GM19035 (cell line): Measurements from ENCODE around the gene RPS14.
A peak's percentile ranks its signal among the peaks of the same experiment; 100 is the strongest.
"Not testable (repeated sequence)": the region's sequence is repeated elsewhere in the genome, so short reads cannot be mapped to it uniquely, and the experiment has no call there.

Experiments
- ATAC-seq: cut with Tn5 transposase; IDR thresholded peaks from one replicate; pipeline ENCODE4 v1.9.1; 2021; ENCODE audit not compliant: unreplicated experiment

Gene RPS14

DNA sequence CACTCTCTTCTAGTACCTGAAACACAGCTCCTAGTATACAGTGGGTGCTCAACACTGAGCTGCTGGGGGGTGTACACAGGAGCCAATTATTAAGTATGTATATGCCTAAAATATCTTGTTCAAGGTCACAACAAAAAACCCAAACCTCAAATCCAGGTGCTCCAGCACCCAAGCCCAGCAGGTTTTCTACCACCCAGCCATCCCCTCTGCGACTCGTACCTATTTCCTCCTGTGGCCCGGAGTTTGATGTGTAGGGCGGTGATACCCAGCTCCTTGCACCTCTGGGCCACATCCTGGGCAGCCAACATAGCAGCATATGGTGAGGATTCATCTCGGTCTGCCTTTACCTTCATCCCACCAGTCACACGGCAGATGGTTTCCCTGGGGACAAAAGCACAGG is 3.0 kb downstream of the RPS14 start:
- ATAC-seq: no peak

DNA sequence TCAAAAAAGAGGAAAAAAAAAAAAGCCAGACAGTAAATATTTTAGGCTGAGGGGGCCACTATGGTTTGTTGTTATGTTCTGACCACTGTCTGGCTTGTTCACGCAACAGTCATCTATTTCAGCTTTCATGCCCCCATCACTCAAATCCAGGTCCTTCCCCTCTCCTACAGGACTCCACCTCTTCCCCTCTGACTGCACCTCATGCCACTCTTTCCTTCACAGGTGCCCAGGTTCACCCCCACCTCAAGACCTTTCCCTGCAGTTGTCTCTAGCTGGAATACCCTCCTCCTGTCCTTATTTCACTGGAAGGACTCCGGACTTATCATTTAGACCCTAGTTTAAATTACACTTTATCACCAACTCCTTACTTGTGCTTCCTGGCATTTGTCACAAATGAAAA is 3.5 kb downstream of the RPS14 start:
- ATAC-seq: no peak

DNA sequence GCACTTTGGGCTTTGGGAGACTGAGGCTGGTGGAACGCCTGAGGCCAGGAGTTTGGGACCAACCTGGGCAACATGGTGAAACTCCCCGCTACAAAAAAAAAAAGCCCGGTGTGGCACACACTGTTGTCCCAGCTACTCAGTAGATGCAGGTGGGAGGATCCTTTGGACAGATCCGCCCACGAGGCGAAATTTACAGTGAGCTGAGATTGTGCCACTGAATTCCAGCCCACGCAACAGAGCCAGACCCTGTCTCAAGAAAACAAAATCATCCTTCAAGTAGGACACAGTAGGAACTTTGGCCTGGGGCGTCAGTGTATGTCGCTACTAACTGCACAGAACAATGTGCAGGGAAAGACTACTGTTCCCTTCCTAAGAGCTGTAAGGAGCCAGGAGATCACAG is 4.8 kb downstream of the RPS14 start:
- ATAC-seq: no peak

DNA sequence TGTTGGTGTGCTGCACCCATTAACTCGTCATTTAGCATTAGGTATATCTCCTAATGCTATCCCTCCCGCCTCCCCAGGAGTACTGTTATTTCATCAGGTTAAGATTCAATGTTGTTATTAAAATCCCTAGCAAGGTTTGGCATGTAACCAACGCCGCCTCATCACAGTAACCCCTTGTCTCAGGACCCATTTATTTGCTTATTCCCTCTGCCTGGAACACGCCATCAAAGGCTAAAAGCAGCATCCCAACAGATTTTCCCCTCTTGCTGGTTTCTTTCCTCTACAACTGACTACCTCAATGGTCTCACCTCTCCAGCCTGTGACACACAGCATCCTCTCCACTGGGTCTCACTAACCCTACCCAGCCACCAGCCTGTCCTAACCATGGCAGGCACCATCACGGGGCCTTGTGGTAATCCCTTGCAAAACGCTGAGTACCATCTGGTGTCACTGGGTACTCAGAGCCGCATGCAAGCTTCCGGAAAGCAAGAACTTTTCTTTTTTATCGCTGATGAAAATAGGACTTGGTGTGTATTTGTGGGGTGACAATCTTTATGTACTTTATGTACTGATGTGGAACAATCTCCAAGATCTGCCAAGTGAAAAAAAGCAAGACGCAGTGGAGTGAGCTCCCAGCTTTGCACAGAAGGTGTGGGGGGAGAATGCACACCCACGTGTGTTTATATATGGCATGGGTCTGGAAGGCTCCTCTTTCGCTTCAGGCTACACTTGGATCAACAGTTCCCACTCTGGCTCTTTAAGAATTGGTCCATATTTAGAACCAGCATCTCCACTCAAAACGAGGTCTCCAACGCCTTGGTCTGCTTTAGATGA is 6.1 kb downstream of the RPS14 start:
- ATAC-seq: no peak

DNA sequence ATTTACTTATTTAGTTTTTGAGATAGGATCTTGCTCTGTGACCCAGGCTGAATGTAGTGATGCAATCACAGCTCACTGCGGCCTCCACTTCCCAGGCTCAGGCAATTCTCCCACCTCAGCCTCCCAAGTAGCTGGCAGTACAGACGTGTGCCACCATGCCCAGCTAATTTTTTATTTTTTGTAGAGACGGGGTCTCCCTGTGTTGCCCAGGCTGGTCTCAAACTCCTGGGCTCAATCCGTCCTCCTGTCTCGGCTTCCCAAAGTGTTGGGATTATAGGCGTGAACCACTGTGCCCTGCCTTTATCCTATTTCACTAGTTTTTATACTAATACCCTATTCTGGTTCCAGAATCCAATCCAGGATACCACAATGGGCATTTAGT is 6.8 kb downstream of the RPS14 start:
- ATAC-seq: no peak

DNA sequence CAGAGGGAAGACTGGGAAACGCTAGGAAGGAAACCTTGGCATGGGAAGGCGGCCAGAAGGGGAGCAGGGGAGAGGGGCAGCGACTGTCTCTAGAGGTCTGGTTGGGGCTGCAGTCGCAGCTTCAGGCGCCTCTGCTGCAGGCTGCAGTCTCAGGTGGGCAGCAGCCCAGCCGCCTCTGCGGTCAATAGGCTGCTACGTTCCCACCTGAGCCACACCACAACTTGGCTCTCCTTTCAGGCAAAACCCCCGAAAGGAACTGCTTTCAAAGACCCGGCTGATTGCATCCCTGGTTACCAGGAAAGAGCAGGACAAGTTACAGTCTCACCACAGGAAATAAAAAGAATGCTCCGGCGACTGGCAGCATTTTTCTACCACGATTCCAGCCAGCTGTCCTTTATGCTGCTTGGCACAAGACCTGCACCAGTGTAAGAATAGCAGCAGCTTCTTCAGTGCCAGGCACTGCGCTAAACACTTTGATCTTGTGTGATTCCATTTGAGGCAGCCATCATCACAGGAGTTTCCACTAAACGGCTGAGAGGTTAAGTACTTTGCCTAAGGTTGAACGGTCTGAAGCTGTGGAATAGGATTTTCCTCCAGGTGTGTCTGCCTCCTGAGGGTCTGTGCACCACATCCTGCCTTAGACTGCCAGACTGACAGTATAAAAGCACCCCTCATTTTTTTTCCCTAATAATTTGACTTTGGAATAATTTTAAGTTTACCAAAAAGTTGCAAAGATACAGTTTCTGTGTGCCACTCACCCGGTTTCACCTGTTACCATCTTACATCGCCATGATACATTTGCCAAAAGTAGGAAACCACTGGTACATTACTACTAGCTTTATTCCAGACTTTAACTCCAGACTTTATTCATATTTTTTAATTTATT is 7.5 kb downstream of the RPS14 start:
- no peak for ATAC-seq

DNA sequence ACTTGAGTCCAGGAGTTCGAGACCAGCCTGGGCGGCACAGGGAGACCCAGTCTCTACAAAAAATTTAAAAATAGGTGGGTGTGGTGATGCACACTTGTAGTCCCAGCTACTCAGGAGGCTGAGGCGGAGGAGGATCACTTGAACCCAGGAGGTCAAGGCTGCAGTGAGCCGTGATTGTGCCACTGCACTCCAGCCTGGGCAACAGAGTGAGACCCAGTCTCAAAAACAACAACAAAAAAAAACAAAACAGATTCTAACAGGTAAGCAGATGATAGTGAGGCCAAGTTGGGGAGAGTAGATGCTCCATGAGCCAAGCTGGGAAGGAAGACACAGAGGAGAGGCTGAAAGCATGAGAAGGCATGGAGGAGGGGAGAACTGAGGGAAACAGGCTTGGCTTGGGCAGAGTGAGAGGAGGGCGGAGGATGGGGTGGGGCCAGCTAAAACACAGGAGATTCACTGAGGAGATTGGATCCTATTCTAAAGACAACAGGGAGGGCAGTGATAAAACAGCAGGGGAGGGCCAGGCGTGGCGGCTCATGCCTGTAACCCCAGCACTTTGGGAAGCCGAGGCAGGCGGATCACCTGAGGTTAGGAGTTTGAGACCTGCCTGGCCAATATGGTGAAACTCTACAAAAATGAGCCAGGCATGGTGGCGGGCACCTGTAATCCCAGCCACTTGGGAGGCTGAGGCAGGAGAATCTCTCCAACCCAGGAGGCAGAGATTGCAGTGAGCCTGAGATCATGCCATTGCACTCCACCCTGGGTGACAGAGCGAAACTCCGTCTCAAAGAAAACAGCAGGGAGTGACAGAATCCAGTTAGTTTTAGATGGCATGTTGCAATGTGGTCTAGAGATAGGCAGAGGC is 8.4 kb downstream of the RPS14 start:
- ATAC-seq: no peak

DNA sequence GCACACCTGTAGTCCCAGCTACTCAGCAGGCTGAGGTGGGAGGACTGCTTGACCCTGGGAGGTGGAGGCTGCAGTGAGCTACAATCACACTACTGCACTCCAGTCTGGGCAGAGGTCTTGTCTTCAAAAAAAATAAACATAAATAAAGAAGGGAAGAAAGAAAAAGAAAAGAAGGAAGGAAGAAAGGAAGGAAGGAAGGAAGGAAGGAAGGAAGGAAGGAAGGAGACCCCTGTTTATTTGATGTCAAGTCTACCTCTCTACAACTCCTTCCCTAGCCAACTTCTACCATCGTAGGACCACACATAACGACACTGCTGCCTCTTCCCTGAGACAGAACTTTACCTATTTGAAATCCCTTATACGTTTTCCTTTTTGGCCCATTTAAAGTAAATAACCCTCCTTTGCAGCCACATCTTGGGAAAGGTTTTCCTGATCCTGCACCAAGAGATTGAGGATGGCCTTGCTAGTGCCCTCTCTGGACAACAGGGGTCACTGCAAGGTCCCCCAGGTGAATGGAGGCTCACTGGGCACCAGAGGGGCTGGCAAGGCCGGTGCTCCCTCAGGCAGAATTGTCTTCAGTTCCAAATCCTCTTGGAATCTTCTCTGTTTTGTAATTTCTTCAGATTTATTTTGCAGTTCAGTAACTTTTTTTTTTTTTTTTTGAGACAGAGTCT is 10.5 kb downstream of the RPS14 start:
- no peak for ATAC-seq

DNA sequence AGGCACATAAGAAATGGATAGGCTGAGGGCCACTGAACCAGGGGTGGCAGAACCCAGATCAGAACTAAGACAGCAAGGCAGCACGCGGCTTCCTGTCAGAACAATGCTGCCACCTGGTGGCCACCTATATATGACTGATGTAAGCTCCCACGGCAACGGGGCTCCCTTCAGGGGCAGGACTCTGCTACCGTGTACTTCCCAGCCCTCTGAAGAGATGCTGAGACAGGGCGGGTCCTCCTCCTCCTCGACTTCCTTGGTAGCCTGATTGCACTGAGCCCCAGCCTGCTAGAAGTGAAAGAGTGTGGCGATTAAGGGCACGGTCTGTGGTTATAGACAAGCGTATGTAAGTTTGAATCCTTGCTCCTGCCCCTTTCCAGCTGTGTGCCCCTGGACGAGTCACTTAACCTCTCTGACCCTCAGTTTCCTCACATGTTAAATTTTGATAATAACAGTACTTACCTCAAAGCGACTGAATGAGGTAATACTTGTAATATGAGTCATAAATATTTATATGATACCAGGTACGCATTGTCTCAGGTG is 13.3 kb downstream of the RPS14 start:
- ATAC-seq: peak; percentile 92

DNA sequence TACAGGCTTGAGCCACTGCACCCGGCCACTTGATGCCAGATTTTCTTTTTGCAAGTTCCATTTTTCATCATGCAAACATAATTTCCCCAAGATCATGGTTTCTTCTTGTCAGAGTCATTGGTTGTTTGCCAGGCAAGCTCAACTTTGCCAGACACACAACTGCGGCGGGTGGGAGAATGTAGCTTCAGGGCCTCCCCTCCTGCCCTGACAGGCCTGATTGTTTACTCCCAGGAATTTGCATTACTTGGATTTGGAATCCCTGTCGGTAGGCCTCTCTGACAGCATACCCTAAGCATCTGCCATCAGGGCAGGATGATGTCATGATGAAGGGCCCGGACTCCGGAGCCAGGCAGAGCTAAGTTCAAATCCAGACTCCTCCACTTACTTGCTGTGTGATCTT is 15.1 kb downstream of the RPS14 start:
- no peak for ATAC-seq

DNA sequence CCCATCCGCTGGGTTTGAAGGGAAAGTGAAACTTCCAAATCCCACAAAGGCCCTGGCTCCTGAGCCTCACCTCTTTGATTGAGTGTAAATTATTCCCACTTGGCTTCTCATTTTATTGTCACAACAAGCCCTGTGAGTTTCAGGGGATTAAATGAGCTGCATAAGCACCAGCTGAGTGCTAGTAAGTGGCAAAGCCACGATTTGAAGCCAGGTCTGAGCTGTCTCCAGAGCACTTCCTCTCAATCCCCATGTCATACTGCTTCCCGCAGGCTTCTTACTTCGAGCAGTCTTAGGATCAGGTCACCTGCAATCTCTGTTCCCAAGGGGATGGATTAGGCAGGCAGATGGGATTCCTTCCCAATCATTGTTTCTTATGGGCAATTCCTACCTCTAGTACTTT is 18.0 kb downstream of the RPS14 start:
- ATAC-seq: no peak

DNA sequence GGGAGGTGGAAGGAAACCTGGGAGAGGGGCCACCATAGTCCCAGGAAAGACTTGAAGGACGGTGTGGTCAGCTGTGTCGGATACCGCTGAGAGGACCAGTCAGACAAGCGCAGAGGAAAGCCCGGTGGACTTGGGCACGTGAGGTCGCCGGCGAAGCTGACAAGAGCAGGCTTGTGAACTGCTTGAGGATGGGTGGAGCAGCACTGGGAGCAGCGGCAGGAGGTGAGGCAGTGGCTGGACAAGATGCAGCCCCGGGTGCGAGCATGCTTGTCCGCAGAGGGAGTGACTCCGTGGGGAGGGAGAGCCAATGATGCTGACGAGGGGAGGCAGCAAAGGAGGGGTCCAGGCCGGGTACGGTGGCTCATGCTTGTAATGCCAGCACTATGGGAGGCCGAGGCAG is 18.5 kb downstream of the RPS14 start:
- no peak for ATAC-seq

DNA sequence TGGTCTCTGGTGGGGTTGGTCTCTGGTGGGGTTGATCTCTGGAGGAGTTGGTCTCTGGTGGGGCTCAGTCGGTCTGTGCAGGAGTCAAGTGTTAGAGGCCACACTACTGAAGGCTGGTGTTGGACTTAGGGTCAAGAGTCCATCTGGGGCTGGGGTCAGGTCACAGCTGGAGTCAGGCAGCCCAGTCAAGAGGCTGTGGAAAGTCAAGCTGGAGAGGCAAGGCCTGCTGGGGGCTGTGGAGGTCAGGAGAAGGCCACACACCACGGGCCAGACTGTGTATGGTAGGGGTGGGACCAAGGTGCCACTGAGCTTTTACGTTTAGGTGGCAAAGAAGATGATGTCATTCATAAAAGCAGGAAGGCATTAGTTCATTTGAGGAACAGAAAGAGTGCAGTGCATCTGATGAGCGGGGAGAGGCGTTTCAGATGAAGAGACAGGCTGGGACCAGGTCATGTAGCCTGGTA is 20.1 kb downstream of the RPS14 start:
- no peak for ATAC-seq

DNA sequence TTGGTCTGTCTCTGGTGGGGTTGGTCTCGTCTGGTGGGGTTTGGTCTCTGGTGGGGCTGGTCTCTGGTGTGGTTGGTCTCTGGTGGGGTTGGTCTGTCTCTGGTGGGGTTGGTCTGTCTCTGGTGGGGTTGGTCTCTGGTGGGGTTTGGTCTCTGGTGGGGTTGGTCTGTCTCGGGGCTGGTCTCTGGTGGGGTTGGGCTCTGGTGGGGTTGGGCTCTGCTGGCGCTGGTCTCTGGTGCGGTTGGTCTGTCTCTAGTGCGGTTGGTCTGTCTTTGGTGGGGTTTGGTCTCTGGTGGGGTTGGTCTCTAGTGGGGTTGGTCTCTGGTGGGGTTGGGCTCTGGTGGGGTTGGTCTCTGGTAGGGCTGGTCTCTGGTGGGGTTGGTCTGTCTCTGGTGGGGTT is 20.6 kb downstream of the RPS14 start:
- no peak for ATAC-seq

DNA sequence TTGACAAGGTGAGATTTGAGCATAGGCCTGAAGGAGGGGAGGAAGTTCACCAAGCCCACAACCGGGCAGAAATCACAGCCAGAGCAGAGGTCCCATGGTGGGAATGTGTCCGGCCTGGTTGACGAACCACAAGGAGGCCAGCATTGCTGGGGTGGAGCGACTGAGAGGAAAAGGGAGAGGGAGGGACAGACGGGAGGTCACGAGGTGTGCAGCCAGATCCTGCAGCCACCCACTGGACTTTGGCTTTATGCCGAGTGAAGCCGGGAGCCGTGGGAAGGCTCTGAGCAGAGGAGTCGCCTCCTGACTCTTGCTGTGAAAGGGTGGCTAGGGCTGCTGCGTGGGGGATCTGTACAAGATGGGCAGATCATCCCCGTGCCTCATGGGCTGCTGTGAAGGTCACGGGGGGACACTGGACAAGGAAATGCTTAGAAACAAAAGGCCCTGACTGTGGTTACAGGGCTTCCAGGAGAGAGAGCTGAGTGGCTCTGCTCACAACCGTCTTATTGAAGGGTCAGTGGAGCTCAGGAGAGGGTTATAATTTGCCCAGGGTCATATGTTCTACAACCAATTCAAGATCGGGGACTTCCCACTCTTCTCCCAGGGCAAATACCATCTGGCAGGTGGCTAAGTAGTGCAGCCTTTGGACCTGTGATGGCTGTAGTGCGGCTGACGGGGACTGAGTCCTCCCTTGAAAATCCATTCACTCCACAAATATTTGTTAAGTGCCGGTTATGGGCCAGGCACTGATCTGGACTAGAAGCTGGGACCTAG is 21.2 kb downstream of the RPS14 start:
- no peak for ATAC-seq

DNA sequence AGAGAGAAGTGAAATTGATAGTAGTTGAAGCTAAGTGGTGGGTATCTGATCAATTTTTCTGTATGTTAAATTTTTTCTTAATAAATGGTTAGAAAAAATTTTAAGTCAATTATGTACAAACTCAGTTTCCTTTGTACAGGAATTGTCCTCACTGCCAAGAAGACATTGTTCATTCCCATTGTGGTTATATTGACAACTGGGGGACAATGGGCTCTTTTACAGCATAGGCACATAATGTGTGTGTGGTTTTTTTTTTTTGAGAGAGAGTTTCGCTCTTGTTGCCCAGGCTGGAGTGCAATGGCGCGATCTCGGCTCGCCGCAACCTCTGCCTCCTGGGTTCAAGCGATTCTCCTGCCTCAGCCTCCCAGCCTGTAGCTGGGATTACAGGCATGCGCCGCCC is 23.4 kb downstream of the RPS14 start:
- not testable (repeated sequence) for ATAC-seq

DNA sequence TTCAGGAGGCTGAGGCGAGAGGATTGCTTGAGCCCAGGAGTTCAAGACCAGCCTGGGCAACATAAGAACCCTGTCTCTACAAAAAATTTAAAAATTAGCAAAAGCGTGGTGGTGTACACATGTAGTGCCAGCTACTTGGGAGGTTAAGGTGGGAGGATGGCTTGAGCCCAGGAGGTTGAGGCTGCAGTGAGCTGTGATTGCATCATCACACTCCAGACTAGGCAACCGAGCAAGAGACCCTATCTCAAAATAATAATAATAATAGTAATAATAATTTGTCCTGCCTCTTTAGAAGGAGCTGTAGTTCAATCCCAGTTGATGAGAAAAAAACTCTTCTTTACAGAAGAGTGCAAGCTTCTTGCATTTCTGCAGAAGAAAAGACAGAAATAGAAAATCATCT is 26.8 kb downstream of the RPS14 start:
- no peak for ATAC-seq

DNA sequence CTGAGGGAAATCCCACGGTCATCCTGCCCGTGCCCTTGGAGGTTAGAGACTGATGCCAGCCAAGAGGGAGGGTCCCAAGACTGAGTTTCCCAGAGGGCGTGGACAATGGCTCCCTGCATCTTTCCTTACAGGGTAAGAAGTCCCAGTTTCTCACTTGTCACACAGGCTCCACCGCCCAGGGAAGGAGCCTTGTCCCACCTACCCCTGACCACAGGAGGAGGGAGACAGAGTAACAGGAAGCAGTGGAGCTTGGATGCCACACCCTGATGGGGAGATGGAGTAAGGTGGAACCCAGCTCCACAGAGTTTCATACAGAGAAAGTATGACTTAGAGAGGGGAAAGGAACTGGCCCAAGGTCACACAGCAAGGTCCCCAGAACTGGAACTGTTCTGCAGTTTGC is 27.5 kb downstream of the RPS14 start:
- ATAC-seq: no peak

DNA sequence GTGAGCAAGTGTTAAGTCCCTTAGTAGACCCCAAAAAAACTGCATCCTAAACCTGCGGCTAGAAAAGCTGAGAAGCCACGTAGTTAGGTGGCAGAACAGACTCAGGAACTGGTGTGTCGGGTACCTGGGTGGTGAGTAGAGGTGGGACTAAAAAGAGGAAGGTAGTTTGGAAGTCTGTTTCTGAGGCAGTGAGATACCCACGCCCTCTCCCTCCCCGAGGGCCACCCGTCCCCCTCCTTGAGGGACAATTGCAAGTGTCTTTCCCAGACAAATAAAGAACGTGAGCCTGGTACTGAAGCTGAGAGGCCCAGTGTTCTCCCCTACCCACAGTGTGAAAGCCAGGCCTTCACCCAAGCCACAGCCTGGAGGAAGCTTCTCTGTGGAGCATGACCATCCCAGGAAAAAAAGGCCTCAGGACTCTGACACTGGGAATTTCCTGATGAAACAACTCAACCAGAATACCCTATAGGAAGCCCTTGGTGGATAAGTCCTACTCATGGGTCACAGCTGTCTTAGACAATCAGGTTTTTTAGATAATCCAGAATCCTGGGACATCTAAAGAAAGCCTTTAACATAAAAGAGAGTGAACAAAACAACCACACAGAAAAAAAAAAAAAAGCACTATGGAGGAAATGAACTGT is 29.8 kb downstream of the RPS14 start:
- ATAC-seq: no peak
